Calu3 (cell line): Measurements from ENCODE around the gene CCDC34. TPM values are rescaled to one million over a fixed set of nuclear protein-coding genes. Genes with fewer than 3 reads are reported as not detected.

Experiments used
- BruUV-seq: library from RNA; stranded (reverse); fragments of 400-500 nt; replicated peaks from 2 replicates; lab custom pipeline; 2021; lab: Mats Ljungman, UMichigan
- CTCF ChIA-PET: fragments of 300-600 bp; sonication (Branson Sonifier 250); formaldehyde crosslinking; loops from one replicate; lab custom pipeline; 2022; ENCODE audit warnings: antibody characterized with exemption; lab: Charles Lee
- DNase-seq: peaks from one replicate; pipeline ENCODE4 v3.0.0; 2022
- H3K27ac Mint-ChIP-seq: one replicate; pipeline ENCODE4 v1.8.0; 2022; ENCODE audit warnings: mixed read lengths; ENCODE audit not compliant: unreplicated experiment
- H3K27me3 Mint-ChIP-seq: one replicate; pipeline ENCODE4 v1.8.0; 2022; ENCODE audit warnings: mixed read lengths; ENCODE audit not compliant: unreplicated experiment
- H3K36me3 Mint-ChIP-seq: one replicate; pipeline ENCODE4 v1.8.0; 2022; ENCODE audit warnings: mild to moderate bottlenecking, moderate library complexity, mixed read lengths; ENCODE audit not compliant: insufficient read depth, unreplicated experiment
- H3K4me1 Mint-ChIP-seq: one replicate; pipeline ENCODE4 v1.8.0; 2022; ENCODE audit warnings: mild to moderate bottlenecking, low read depth, mixed read lengths; ENCODE audit not compliant: unreplicated experiment
- H3K4me3 Mint-ChIP-seq: one replicate; pipeline ENCODE4 v1.8.0; 2022; ENCODE audit warnings: mild to moderate bottlenecking, low read depth, moderate library complexity, mixed read lengths; ENCODE audit not compliant: unreplicated experiment
- H3K9me3 Mint-ChIP-seq: one replicate; pipeline ENCODE4 v1.8.0; 2022; ENCODE audit warnings: low read depth, mixed read lengths; ENCODE audit not compliant: unreplicated experiment
- intact Hi-C: fragments of 100-400 bp; cut with micrococcal nuclease; formaldehyde crosslinking; loops from one replicate; pipeline ENCODE4 v1.10.0; 2022; ENCODE audit not compliant: unreplicated experiment
- total RNA-seq: library from RNA; stranded (reverse); gene quantifications from 2 replicates; pipeline ENCODE4 v1.2.3, GENCODE V29; 2022
- TF ChIP-seq, protein P1 (sequence below): fragments of 200-600 bp; IDR thresholded peaks from one replicate; pipeline ENCODE4 v1.8.0; 2022; ENCODE audit warnings: antibody characterized with exemption; ENCODE audit not compliant: unreplicated experiment

Gene CCDC34
- total RNA-seq, 1 experiment from 2014 or later = 21.6 TPM

- no peak for DNase-seq
- BruUV-seq = no TSS peak
- intact Hi-C loops = no loop called here
- H3K27me3 Mint-ChIP-seq = no peaks in the 10 kb centered on the region
- CTCF ChIA-PET = no interaction called here
- H3K4me1 Mint-ChIP-seq = peaks cover 8% of the 10 kb centered on the region
- TF ChIP-seq, protein P1, sequence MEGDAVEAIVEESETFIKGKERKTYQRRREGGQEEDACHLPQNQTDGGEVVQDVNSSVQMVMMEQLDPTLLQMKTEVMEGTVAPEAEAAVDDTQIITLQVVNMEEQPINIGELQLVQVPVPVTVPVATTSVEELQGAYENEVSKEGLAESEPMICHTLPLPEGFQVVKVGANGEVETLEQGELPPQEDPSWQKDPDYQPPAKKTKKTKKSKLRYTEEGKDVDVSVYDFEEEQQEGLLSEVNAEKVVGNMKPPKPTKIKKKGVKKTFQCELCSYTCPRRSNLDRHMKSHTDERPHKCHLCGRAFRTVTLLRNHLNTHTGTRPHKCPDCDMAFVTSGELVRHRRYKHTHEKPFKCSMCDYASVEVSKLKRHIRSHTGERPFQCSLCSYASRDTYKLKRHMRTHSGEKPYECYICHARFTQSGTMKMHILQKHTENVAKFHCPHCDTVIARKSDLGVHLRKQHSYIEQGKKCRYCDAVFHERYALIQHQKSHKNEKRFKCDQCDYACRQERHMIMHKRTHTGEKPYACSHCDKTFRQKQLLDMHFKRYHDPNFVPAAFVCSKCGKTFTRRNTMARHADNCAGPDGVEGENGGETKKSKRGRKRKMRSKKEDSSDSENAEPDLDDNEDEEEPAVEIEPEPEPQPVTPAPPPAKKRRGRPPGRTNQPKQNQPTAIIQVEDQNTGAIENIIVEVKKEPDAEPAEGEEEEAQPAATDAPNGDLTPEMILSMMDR = no peak
- no peaks in the 10 kb centered on the region for H3K9me3 Mint-ChIP-seq
- no peak overlapping the region for H3K27ac Mint-ChIP-seq
- no peak overlapping the region for H3K4me3 Mint-ChIP-seq
- H3K36me3 Mint-ChIP-seq = peaks cover 6% of the 10 kb centered on the region
Measured at GRCh38 chr11:27350511-27350910, 12.5 kb downstream of the CCDC34 start.

GRCh38 chr11:27349919-27350318, 13.1 kb downstream of the CCDC34 start:
- no peaks in the 10 kb centered on the region for H3K9me3 Mint-ChIP-seq
- CTCF ChIA-PET = no interaction called here
- no peak for DNase-seq
- peaks cover 8% of the 10 kb centered on the region for H3K4me1 Mint-ChIP-seq
- no peaks in the 10 kb centered on the region for H3K27me3 Mint-ChIP-seq
- no peak overlapping the region for H3K27ac Mint-ChIP-seq
- TF ChIP-seq, protein P1 = no peak
- intact Hi-C loops = no loop called here
- BruUV-seq = no TSS peak
- H3K4me3 Mint-ChIP-seq = no peak overlapping the region
- H3K36me3 Mint-ChIP-seq = peaks cover 6% of the 10 kb centered on the region

GRCh38 chr11:27348340-27348873, 14.6 kb downstream of the CCDC34 start:
- DNase-seq = no peak
- BruUV-seq = no TSS peak
- no peaks in the 10 kb centered on the region for H3K9me3 Mint-ChIP-seq
- TF ChIP-seq, protein P1 = no peak
- H3K4me1 Mint-ChIP-seq = peaks cover 8% of the 10 kb centered on the region
- peaks cover 6% of the 10 kb centered on the region for H3K36me3 Mint-ChIP-seq
- H3K27ac Mint-ChIP-seq = no peak overlapping the region
- intact Hi-C loops = no loop called here
- CTCF ChIA-PET = no interaction called here
- H3K4me3 Mint-ChIP-seq = no peak overlapping the region
- no peaks in the 10 kb centered on the region for H3K27me3 Mint-ChIP-seq

GRCh38 chr11:27347359-27348339, 15.4 kb downstream of the CCDC34 start:
- no peaks in the 10 kb centered on the region for H3K9me3 Mint-ChIP-seq

More at GRCh38 chr11:27347359-27348339, 15.4 kb downstream of the CCDC34 start:
- Mint-ChIP-seq H3K27me3 (no peaks in the 10 kb centered on the region), H3K4me3 (no peak overlapping the region), H3K27ac (no peak overlapping the region), H3K36me3 (peaks cover 6% of the 10 kb centered on the region), H3K4me1 (peaks cover 8% of the 10 kb centered on the region)
- TF ChIP-seq, protein P1 = no peak
- DNase-seq = no peak
- CTCF ChIA-PET = no interaction called here
- intact Hi-C loops = no loop called here
- no TSS peak for BruUV-seq
